ENCODE results near the gene SSNA1.

DNA sequence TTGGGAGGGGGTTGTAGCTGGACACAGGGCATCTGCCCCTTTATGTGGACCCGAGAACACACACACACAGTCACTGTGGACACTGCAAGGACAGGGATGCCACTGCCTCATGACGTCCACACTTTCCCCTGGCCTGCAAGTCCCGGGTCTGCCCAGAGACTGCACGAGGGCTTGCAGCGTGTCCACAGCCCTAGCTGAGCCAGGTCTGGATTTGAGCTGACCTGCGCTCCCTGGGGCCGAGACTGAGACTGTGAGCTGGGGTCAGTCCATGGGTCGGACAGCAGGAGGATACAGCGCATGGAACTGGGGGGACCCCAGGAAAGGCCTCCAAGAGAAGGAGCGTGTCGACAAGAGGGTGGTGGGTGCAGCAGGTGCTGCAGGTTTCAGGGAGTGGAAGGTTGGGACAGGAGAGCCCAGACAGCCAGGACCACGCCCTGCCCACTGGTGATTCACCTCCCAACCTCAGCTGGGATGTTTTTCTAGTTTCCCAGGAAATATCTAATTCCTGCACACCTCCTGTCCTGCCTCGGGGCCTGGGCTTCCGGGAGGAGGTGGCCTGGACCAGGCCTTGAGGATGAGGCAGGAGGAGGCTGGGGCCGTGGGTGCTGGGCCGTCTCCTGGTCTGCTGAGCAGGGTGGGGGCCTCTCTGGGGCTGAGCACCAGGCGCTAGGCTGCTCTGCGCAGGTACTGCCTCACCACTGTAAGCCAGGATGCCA, 38.0 kb downstream of the SSNA1 start:
- TF ChIP-seq, protein P1, sequence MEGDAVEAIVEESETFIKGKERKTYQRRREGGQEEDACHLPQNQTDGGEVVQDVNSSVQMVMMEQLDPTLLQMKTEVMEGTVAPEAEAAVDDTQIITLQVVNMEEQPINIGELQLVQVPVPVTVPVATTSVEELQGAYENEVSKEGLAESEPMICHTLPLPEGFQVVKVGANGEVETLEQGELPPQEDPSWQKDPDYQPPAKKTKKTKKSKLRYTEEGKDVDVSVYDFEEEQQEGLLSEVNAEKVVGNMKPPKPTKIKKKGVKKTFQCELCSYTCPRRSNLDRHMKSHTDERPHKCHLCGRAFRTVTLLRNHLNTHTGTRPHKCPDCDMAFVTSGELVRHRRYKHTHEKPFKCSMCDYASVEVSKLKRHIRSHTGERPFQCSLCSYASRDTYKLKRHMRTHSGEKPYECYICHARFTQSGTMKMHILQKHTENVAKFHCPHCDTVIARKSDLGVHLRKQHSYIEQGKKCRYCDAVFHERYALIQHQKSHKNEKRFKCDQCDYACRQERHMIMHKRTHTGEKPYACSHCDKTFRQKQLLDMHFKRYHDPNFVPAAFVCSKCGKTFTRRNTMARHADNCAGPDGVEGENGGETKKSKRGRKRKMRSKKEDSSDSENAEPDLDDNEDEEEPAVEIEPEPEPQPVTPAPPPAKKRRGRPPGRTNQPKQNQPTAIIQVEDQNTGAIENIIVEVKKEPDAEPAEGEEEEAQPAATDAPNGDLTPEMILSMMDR (IDR thresholded peaks at IDR 0.05), result no peak
- no peak for TF ChIP-seq POLR2AphosphoS5 (IDR thresholded peaks at IDR 0.05)
